Glomerular visceral epithelial cell (primary cell): ENCODE results near the gene SH3RF3.
"Not testable (repeated sequence)": the region's sequence is repeated elsewhere in the genome, so short reads cannot be mapped to it uniquely, and the experiment has no call there.

Experiments
- DNase-seq: peaks from one replicate; pipeline ENCODE4 v3.0.0-alpha.2; 2016; ENCODE audit errors: extremely low spot score

The SH3RF3 gene

GRCh38 chr2:109158237-109158636, 29.2 kb downstream of the SH3RF3 start:
- DNase-seq: no peak

- no peak for DNase-seq
These were observed 30.1 kb downstream of the SH3RF3 start for GRCh38 chr2:109159096-109159495.

GRCh38 chr2:109160714-109161440, 31.9 kb downstream of the SH3RF3 start:
- DNase-seq: no peak

- not testable (repeated sequence) for DNase-seq
These were observed 33.4 kb downstream of the SH3RF3 start for GRCh38 chr2:109162367-109162766.

GRCh38 chr2:109162999-109163398, 34.0 kb downstream of the SH3RF3 start:
- no peak for DNase-seq

GRCh38 chr2:109164311-109164710, 35.3 kb downstream of the SH3RF3 start:
- DNase-seq: no peak

GRCh38 chr2:109164739-109165221, 35.8 kb downstream of the SH3RF3 start:
- no peak for DNase-seq

GRCh38 chr2:109166811-109167210, 37.8 kb downstream of the SH3RF3 start:
- DNase-seq: no peak

GRCh38 chr2:109168086-109168485, 39.1 kb downstream of the SH3RF3 start:
- DNase-seq: no peak

- DNase-seq: no peak
These were observed 39.7 kb downstream of the SH3RF3 start for GRCh38 chr2:109168716-109169115.

- no peak for DNase-seq
These were observed 41.6 kb downstream of the SH3RF3 start for GRCh38 chr2:109170645-109171044.

GRCh38 chr2:109171444-109172334, 42.7 kb downstream of the SH3RF3 start:
- no peak for DNase-seq

GRCh38 chr2:109172556-109173105, 43.6 kb downstream of the SH3RF3 start:
- no peak for DNase-seq

- no peak for DNase-seq
These were observed 44.5 kb downstream of the SH3RF3 start for GRCh38 chr2:109173311-109174171.

- DNase-seq: no peak
These were observed 45.2 kb downstream of the SH3RF3 start for GRCh38 chr2:109174214-109174613.

GRCh38 chr2:109174626-109175349, 45.8 kb downstream of the SH3RF3 start:
- no peak for DNase-seq

- DNase-seq: no peak
These were observed 46.3 kb downstream of the SH3RF3 start for GRCh38 chr2:109175350-109175678.

- no peak for DNase-seq
These were observed 47.9 kb downstream of the SH3RF3 start for GRCh38 chr2:109176928-109177327.

- DNase-seq: no peak
These were observed 48.6 kb downstream of the SH3RF3 start for GRCh38 chr2:109177635-109178034.

- no peak for DNase-seq
These were observed 50.0 kb downstream of the SH3RF3 start for GRCh38 chr2:109178968-109179367.

GRCh38 chr2:109180786-109181185, 51.8 kb downstream of the SH3RF3 start:
- DNase-seq: no peak
